Prostate gland (tissue), 2 donors: ENCODE data around the gene MZB1.

Source experiments
- POLR2A ChIP-seq: fragments of 450-650 bp; IDR thresholded peaks from one replicate; pipeline ENCODE4 v1.6.1; 2016; ENCODE audit warnings: antibody characterized with exemption, mild to moderate bottlenecking
- POLR2AphosphoS5 ChIP-seq: sonication (generic); formaldehyde crosslinking; IDR thresholded peaks from one replicate; pipeline ENCODE4 v1.6.1; 2017; ENCODE audit warnings: antibody characterized with exemption
- TF ChIP-seq, protein P1 (sequence below), 4 experiments: fragments of 200-600 bp in 2 of 4; fragments of 450-650 bp in 2 of 4; sonication (generic) in 2 of 4; IDR thresholded peaks; 1 replicate in 3 of 4; 2 replicates in 1 of 4; pipeline ENCODE4 v1.5.1; 2016 to 2019; ENCODE audit warnings: antibody characterized with exemption in 4 of 4, mild to moderate bottlenecking in 2 of 4, moderate library complexity in 2 of 4

DNA sequence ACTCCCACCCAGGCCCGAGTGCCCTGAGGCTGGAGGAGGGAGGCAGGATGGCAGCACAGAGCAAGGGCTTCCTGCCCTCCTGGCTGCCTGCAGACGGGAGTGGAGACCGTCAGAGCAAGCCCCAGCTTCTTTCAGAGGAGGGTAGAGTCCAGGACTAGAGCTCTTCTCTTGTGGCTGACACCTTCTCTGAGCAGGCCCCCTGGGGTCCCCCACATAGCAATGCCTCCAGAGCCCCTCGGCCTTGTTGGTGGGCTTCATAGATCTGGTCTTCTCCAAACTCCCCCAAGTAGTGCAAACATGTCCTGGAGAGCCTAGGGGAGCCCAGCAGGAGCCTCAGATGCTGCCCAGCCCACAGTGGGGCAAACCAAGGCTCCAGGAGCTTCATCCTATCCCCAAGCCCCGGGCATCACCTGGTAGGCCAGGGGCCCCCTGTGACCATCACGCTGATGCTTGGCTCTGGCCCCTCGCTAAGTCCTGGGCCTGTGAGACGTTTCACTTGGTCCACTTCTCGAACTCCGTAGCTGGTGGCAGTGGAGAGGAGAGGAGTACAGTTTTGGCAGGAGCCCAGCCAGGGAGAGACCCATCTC is 2.0 kb downstream of the MZB1 start:
- TF ChIP-seq POLR2A (no peak), POLR2AphosphoS5 (no peak)
- TF ChIP-seq, protein P1, sequence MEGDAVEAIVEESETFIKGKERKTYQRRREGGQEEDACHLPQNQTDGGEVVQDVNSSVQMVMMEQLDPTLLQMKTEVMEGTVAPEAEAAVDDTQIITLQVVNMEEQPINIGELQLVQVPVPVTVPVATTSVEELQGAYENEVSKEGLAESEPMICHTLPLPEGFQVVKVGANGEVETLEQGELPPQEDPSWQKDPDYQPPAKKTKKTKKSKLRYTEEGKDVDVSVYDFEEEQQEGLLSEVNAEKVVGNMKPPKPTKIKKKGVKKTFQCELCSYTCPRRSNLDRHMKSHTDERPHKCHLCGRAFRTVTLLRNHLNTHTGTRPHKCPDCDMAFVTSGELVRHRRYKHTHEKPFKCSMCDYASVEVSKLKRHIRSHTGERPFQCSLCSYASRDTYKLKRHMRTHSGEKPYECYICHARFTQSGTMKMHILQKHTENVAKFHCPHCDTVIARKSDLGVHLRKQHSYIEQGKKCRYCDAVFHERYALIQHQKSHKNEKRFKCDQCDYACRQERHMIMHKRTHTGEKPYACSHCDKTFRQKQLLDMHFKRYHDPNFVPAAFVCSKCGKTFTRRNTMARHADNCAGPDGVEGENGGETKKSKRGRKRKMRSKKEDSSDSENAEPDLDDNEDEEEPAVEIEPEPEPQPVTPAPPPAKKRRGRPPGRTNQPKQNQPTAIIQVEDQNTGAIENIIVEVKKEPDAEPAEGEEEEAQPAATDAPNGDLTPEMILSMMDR (IDR thresholded peaks at IDR 0.05): no peak
